ENCODE measurements around the gene UXS1. TPM values are rescaled to one million over a fixed set of nuclear protein-coding genes. Genes with fewer than 3 reads are reported as not detected.

UXS1 gene
- total RNA-seq, 1 donor from 2014 or later, result 67.7 TPM

- intact Hi-C loops (cut with micrococcal nuclease), result loop anchor here (2.0 to 10.0 kb wide), 2 partner anchors 38 to 132 kb away; no protein-coding TSS in a partner anchor
Observed at GRCh38 chr2:106057206-106057605, 136.9 kb downstream of the UXS1 start.

- intact Hi-C loops (cut with micrococcal nuclease), result loop anchor here (10.0 kb wide), 1 partner anchor 130 kb away; no protein-coding TSS in a partner anchor
Observed at GRCh38 chr2:106054880-106055655, 139.0 kb downstream of the UXS1 start.

DNA sequence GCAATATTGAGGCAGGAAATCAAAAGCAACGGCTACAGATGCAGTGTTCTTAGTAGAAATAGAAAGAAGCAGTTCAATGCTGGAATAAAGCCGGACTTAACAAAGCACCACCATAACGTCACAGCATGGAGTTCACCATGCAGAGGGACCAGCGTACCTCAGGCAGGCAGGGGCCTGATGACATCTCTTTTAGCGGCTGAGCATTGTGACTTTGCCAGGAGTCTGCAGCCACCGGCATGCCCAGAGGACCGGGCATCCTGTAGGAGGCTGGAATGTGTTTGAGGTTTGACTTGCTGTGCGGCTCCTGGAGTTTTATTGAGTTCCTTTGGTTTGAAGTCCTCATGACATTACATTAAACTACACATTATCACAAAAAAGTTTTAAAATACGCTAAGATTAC, 139.8 kb downstream of the UXS1 start:
- intact Hi-C loops (cut with micrococcal nuclease), result loop anchor here (10.0 kb wide), 1 partner anchor 130 kb away; no protein-coding TSS in a partner anchor

- intact Hi-C loops (cut with micrococcal nuclease), result loop anchor here (10.0 kb wide), 1 partner anchor 129 kb away; no protein-coding TSS in a partner anchor
Observed at GRCh38 chr2:106053581-106053980, 140.5 kb downstream of the UXS1 start.

DNA sequence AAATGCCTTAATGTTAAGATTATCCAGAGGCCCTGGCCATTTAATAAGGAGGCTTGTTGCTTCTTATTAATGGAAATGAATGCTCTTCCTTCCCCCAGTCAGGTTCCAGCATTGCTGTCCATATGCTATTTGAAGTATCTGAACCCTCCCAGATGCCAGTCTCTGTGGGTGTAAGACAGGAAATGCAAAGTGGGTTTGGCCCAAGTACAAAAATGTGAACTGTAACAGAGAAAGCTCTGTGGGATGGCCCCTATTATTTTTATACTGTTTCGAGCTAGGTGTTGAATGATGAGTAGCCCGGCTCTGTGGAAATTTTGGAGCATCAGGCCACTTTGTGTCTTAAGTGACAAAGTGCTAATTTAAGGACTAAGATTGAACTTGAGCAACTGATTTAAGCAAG, 141.0 kb downstream of the UXS1 start:
- intact Hi-C loops (cut with micrococcal nuclease), result loop anchor here (10.0 kb wide), 1 partner anchor 128 kb away; no protein-coding TSS in a partner anchor

DNA sequence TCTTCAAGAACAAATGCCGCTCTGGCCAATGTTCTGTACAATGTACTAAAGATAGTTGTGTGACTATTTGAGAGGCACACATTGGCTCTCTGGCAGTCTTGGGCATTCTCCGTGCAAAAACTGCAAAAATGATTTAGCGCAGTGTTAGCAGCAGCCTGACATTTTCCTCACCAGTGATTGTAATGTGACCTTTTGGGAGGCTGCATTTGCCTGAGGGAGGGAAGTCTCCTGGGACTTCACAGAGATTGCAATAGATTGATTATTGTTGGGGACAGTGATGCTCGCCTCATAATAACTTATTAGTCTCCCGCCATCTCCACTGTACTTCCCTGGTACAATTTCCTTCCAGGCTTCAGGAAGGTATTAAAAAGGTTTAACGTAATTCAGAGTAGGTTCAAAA, 149.2 kb downstream of the UXS1 start:
- intact Hi-C loops (cut with micrococcal nuclease), result no loop called here

DNA sequence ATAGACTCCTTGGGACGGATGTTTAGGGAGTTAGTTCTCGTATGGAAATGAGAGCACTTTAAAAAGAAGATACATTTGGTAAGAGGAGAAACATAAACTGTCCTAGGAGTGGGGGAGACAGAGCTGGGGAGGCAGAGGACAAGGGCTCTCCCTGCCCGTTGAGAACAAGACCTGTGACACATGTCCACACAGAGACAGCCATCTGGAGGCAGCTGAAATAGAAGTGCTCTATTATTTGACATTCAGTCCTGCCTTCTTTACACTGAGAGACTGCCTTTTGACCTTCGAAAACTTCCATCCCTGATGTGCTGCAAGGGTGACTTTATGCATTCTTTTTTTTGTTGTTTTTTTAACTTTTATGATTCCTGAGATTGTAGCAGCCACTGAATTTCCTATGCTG, 150.1 kb downstream of the UXS1 start:
- intact Hi-C loops (cut with micrococcal nuclease), result no loop called here
